ENCODE results near the gene CACNA2D2. TPM values are rescaled to one million over a fixed set of nuclear protein-coding genes. Genes with fewer than 3 reads are reported as not detected.
A peak's percentile ranks its signal among the peaks of the same experiment; 100 is the strongest.

CACNA2D2 gene
- total and polyA plus RNA-seq, 2 of the 13 experiments (the other 11 are each of a cell fraction or from before 2014, with no cell fraction given) = not detected

DNA sequence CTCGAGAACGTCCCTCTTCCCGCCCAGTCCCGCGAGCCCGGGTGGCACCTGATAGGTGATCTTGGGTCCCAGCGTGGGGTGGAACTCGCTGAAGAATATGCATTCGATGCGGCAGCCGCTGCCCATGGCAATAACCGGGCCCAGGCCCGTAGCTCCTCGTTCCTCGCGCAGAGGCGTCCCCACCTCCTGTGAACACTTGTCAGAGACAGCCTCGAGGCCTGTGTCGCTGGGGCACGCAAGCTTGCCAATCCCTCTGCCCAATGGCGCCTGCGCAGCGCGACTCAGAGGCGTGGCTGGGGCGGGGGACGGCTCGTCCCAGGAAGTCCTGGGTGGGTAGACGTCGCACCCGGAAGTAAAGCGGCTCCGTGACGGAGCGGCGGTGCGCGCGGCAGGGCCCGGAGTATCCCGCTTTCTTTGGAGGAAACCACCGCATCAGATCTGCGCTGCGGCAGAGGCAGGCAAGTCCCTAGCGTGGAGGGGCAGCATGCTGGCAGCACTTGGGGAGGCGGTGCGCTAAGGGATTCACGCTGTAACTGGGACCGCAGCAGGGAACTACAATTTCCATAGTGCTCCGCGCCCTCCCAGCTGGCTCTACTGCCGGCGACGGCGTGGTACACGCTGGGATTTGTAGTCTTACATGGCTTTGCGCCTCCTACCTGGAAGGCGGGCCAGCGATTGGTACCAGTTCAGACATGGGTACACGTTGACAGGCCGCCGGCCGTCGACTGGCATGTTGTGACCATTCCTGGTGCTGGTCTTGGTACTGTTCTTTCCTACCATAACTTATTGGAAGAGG, 152.7 kb downstream of the CACNA2D2 start, which contains the start of the genes CYB561D2 and NPRL2 (continued):
- no peak for TF ChIP-seq ZMAT5 (CRISPR knock-in tag; IDR thresholded peaks at IDR 0.05; ENCODE audit: borderline replicate concordance, low read depth)
- TF ChIP-seq KLF12 (CRISPR knock-in tag; IDR thresholded peaks at IDR 0.05; ENCODE audit: borderline replicate concordance) = peak; percentile 78; the same call in 1 of the 2 replicates
- 0 out of 2 replicates have a peak, but pooled peaks have one; percentile 37 for TF ChIP-seq CBX5 (CRISPR knock-in tag; IDR thresholded peaks at IDR 0.05; ENCODE audit: borderline replicate concordance)
- peak; percentile 99 for TF ChIP-seq RNF2 (conservative IDR thresholded peaks at IDR 0.05; ENCODE audit: low read depth)
- peak; percentile 95 for TF ChIP-seq SATB2 (CRISPR knock-in tag; IDR thresholded peaks at IDR 0.05)
- peak; percentile 97 for TF ChIP-seq ZNF776 (CRISPR knock-in tag; IDR thresholded peaks at IDR 0.05)
- peak; percentile 92 for TF ChIP-seq THAP9 (CRISPR knock-in tag; IDR thresholded peaks at IDR 0.05; ENCODE audit: borderline replicate concordance)
- TF ChIP-seq REST (IDR thresholded peaks at IDR 0.05; ENCODE audit: borderline replicate concordance in 1 of 2, low read depth in 1 of 2, low read length in 2 of 2) = no peak
- TF ChIP-seq, protein P1, sequence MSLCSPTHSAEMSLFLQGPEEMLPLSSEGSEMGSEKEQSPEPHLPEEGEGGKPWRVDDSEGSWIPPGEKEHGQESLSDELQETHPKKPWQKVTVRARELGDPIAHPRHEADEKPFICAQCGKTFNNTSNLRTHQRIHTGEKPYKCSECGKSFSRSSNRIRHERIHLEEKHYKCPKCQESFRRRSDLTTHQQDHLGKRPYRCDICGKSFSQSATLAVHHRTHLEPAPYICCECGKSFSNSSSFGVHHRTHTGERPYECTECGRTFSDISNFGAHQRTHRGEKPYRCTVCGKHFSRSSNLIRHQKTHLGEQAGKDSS (CRISPR knock-in tag; IDR thresholded peaks at IDR 0.05; ENCODE audit: borderline replicate concordance, low read depth) = peak; percentile 63; the same call in 1 of the 2 replicates
- no peak for TF ChIP-seq USF2 (IDR thresholded peaks at IDR 0.05; ENCODE audit: low read depth, low read length)
- TF ChIP-seq USF2 (CRISPR knock-in tag; IDR thresholded peaks at IDR 0.05; ENCODE audit: borderline replicate concordance) = peak; percentile 35; the same call in 1 of the 2 replicates
- TF ChIP-seq, protein P2, sequence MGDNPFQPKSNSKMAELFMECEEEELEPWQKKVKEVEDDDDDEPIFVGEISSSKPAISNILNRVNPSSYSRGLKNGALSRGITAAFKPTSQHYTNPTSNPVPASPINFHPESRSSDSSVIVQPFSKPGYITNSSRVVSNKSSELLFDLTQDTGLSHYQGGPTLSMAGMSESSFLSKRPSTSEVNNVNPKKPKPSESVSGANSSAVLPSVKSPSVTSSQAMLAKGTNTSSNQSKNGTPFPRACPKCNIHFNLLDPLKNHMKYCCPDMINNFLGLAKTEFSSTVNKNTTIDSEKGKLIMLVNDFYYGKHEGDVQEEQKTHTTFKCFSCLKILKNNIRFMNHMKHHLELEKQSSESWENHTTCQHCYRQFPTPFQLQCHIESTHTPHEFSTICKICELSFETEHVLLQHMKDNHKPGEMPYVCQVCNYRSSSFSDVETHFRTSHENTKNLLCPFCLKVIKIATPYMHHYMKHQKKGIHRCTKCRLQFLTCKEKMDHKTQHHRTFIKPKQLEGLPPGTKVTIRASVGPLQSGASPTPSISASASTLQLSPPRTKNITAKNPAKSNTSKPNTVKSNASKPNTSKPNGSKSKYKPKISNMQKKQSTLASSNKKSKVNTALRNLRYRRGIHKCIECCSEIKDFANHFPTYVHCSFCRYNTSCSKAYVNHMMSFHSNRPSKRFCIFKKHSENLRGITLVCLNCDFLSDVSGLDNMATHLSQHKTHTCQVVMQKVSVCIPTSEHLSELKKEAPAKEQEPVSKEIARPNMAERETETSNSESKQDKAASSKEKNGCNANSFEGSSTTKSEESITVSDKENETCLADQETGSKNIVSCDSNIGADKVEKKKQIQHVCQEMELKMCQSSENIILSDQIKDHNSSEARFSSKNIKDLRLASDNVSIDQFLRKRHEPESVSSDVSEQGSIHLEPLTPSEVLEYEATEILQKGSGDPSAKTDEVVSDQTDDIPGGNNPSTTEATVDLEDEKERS (CRISPR knock-in tag; IDR thresholded peaks at IDR 0.05) = peak; percentile 95
- no peak for TF ChIP-seq ZFP1 (CRISPR knock-in tag; IDR thresholded peaks at IDR 0.05)
- TF ChIP-seq NRL (CRISPR knock-in tag; IDR thresholded peaks at IDR 0.05; ENCODE audit: borderline replicate concordance) = peak; percentile 96

All from HepG2 (cell line).